SK-N-SH (cell line): Measurements from ENCODE around the gene PCSK6. TPM values are rescaled to one million over a fixed set of nuclear protein-coding genes. Genes with fewer than 3 reads are reported as not detected.

ENCODE experiments used
- CTCF ChIA-PET: fragments of 300-600, 350-600 bp; formaldehyde crosslinking; extraction: SDS; loops from one replicate; lab custom pipeline; 2021; lab: Yijun Ruan, JAX
- POLR2A ChIA-PET: fragments of 350-600 bp; sonication (Branson Sonifier 250); formaldehyde crosslinking; extraction: SDS; loops from one replicate; lab custom pipeline; 2020; ENCODE audit warnings: antibody characterized with exemption, inconsistent platforms; lab: Yijun Ruan, JAX
- DNase-seq: peaks from one replicate; pipeline ENCODE4 v3.0.0; 2012
- H2AFZ ChIP-seq: fragments of 200-600 bp; sonication (generic); 2 replicates; pipeline ENCODE4 v1.8.1; 2016; ENCODE audit warnings: antibody characterized with exemption, mild to moderate bottlenecking, low read depth
- H3F3A ChIP-seq: fragments of 200-600 bp; sonication (generic); replicated peaks from 2 replicates; pipeline ENCODE3; 2016; ENCODE audit warnings: antibody characterized with exemption, mild to moderate bottlenecking; ENCODE audit not compliant: insufficient read depth
- H3K27ac ChIP-seq, 2 experiments: fragments of 200-500 bp in 1 of 2; fragments of 200-600 bp in 1 of 2; sonication (Bioruptor generic) in 1 of 2; sonication (generic), shearing (Covaris generic) in 1 of 2; 2 replicates each; pipeline versions ENCODE4 v1.5.1 to v1.6.1; 2014 to 2016; ENCODE audit warnings: low read depth in 2 of 2, inconsistent platforms in 1 of 2, low read length in 1 of 2, mild to moderate bottlenecking in 1 of 2, mixed read lengths in 1 of 2
- H3K27me3 ChIP-seq: fragments of 200-600 bp; sonication (generic), shearing (Covaris generic); 2 replicates; pipeline ENCODE4 v1.6.1; 2016; ENCODE audit warnings: mixed run types; ENCODE audit not compliant: insufficient read depth
- H3K36me3 ChIP-seq, 2 experiments: fragments of 200-500 bp in 1 of 2; fragments of 200-600 bp in 1 of 2; sonication (Bioruptor generic) in 1 of 2; sonication (generic) in 1 of 2; replicated peaks in 1 of 2; 2 replicates each; pipeline versions ENCODE3 to v1.5.1; 2014 to 2016; ENCODE audit warnings: low read length in 1 of 2, mild to moderate bottlenecking in 1 of 2; ENCODE audit not compliant: insufficient read depth in 2 of 2, control insufficient read depth in 1 of 2
- H3K4me1 ChIP-seq, 2 experiments: fragments of 200-500 bp in 1 of 2; fragments of 200-600 bp in 1 of 2; sonication (Bioruptor generic) in 1 of 2; sonication (generic), shearing (Covaris generic) in 1 of 2; 2 replicates each; pipeline versions ENCODE4 v1.5.1 to v1.6.1; 2014 to 2016; ENCODE audit warnings: low read depth in 1 of 2, low read length in 1 of 2, mixed run types in 1 of 2; ENCODE audit not compliant: insufficient read depth in 2 of 2, control insufficient read depth in 1 of 2
- H3K4me2 ChIP-seq: fragments of 200-600 bp; sonication (generic), shearing (Covaris generic); 2 replicates; pipeline ENCODE4 v1.6.1; 2017; ENCODE audit warnings: mixed run types
- H3K4me3 ChIP-seq, 2 experiments: fragments of 200-500 bp in 1 of 2; fragments of 200-600 bp in 1 of 2; sonication (Bioruptor generic) in 1 of 2; sonication (generic), shearing (Covaris generic) in 1 of 2; 2 replicates each; pipeline versions ENCODE4 v1.5.1 to v1.8.1; 2014 to 2016; ENCODE audit warnings: low read depth in 2 of 2, inconsistent platforms in 1 of 2, low read length in 1 of 2, mild to moderate bottlenecking in 1 of 2, mixed read lengths in 1 of 2, moderate library complexity in 1 of 2
- H3K79me2 ChIP-seq: fragments of 200-600 bp; sonication (generic); 2 replicates; pipeline ENCODE4 v1.8.1; 2017; ENCODE audit warnings: mild to moderate bottlenecking; ENCODE audit not compliant: insufficient read depth
- H3K9ac ChIP-seq: fragments of 200-600 bp; sonication (generic); 2 replicates; pipeline ENCODE4 v1.6.1; 2017; ENCODE audit warnings: mixed run types
- H3K9me2 ChIP-seq: fragments of 200-600 bp; sonication (generic); 2 replicates; pipeline ENCODE4 v1.6.1; 2017; ENCODE audit warnings: mixed run types
- H3K9me3 ChIP-seq: fragments of 200-600 bp; sonication (generic); 2 replicates; pipeline ENCODE4 v1.6.1; 2017; ENCODE audit warnings: mixed run types, mild to moderate bottlenecking, moderate library complexity
- H4K20me1 ChIP-seq: fragments of 200-600 bp; sonication (generic); 2 replicates; pipeline ENCODE4 v1.6.1; 2017; ENCODE audit warnings: mild to moderate bottlenecking, mixed run types; ENCODE audit not compliant: insufficient read depth
- CHD2 ChIP-seq: fragments of 150-350 bp; IDR thresholded peaks from 2 replicates; pipeline ENCODE4 v1.6.1; 2018; ENCODE audit warnings: low read length; ENCODE audit not compliant: partially characterized antibody
- EP300 ChIP-seq, 2 experiments: IDR thresholded peaks; 2 replicates each; pipeline versions ENCODE4 v1.4.0 to v1.6.1; 2012; ENCODE audit warnings: borderline replicate concordance in 1 of 2, low read depth in 1 of 2, low read length in 1 of 2
- EZH2phosphoT487 ChIP-seq: fragments of 200-600 bp; sonication (generic); IDR thresholded peaks from 2 replicates; pipeline ENCODE4 v1.6.1; 2017; ENCODE audit warnings: low read depth, mixed run types, mild to moderate bottlenecking, antibody characterized with exemption, moderate library complexity, borderline replicate concordance
- FOXJ3 ChIP-seq: sonication (generic); formaldehyde crosslinking; IDR thresholded peaks from 2 replicates; pipeline ENCODE4 v1.5.1; 2020; ENCODE audit warnings: mild to moderate bottlenecking, missing genetic modification reagents
- GABPA ChIP-seq: IDR thresholded peaks from 2 replicates; pipeline ENCODE4 v1.4.0; 2012; ENCODE audit warnings: low read depth, mild to moderate bottlenecking
- GATA2 ChIP-seq: sonication (generic); formaldehyde crosslinking; IDR thresholded peaks from 2 replicates; pipeline ENCODE4 v1.5.0; 2020; ENCODE audit warnings: mild to moderate bottlenecking, missing genetic modification reagents
- JUND ChIP-seq: IDR thresholded peaks from 2 replicates; pipeline ENCODE4 v1.4.0; 2012
- NRF1 ChIP-seq: IDR thresholded peaks from 2 replicates; pipeline ENCODE4 v1.6.1; 2012; ENCODE audit warnings: low read depth, mild to moderate bottlenecking, low read length
- POLR2AphosphoS5 ChIP-seq: IDR thresholded peaks from 2 replicates; pipeline ENCODE4 v1.6.1; 2012; ENCODE audit warnings: low read depth, low read length
- RAD21 ChIP-seq: IDR thresholded peaks from 2 replicates; pipeline ENCODE4 v1.6.1; 2012; ENCODE audit warnings: mild to moderate bottlenecking, low read length
- RCOR1 ChIP-seq: fragments of 150-350 bp; IDR thresholded peaks from 2 replicates; pipeline ENCODE4 v1.6.1; 2017; ENCODE audit warnings: antibody characterized with exemption, low read length
- RFX5 ChIP-seq: IDR thresholded peaks from 2 replicates; pipeline ENCODE4 v1.6.1; 2012; ENCODE audit warnings: mild to moderate bottlenecking, improper control_type of control experiment, low read length
- SIN3A ChIP-seq: IDR thresholded peaks from 2 replicates; pipeline ENCODE4 v1.6.1; 2012; ENCODE audit warnings: low read depth, mild to moderate bottlenecking, low read length, moderate library complexity, borderline replicate concordance
- SMC3 ChIP-seq: IDR thresholded peaks from 2 replicates; pipeline ENCODE4 v1.6.1; 2012; ENCODE audit warnings: low read depth, low read length, improper control_type of control experiment
- TCF12 ChIP-seq: IDR thresholded peaks from 2 replicates; pipeline ENCODE4 v1.4.0; 2012
- TEAD4 ChIP-seq: IDR thresholded peaks from 2 replicates; pipeline ENCODE4 v1.4.0; 2012; ENCODE audit warnings: mild to moderate bottlenecking, borderline replicate concordance; ENCODE audit not compliant: insufficient read depth
- USF1 ChIP-seq: IDR thresholded peaks from 2 replicates; pipeline ENCODE4 v1.4.0; 2012; ENCODE audit warnings: low read depth, borderline replicate concordance
- USF2 ChIP-seq: fragments of 150-350 bp; IDR thresholded peaks from 2 replicates; pipeline ENCODE4 v1.6.1; 2017; ENCODE audit warnings: antibody characterized with exemption, low read length, low read depth, borderline replicate concordance
- YY1 ChIP-seq: IDR thresholded peaks from 2 replicates; pipeline ENCODE4 v1.4.0; 2012; ENCODE audit warnings: low read depth, mild to moderate bottlenecking
- ZBTB33 ChIP-seq: IDR thresholded peaks from 2 replicates; pipeline ENCODE4 v1.4.0; 2012; ENCODE audit warnings: low read depth, borderline replicate concordance
- WGBS: methylation state at CpG from one replicate; pipeline ENCODE4 v1.1.6; 2017; ENCODE audit warnings: low lambda C conversion rate; 5-methylcytosine and 5-hydroxymethylcytosine counted together
- polyA plus RNA-seq, 3 experiments: library from polyadenylated mRNA; depleted of rRNA; stranded (reverse); fragments of >200 nt; gene quantifications; 2 replicates each; pipeline ENCODE4 v1.2.3, GENCODE V29; 2012

Gene PCSK6
- polyA plus RNA-seq, 1 of the 3 experiments (the other 2 are of a cell fraction): 0.03 TPM

GRCh38 chr15:101325263-101326025 is 164.1 kb downstream of the PCSK6 start:
- Histone ChIP-seq H3F3A (no peaks in the 10 kb centered on the region), H3K79me2 (no peaks in the 10 kb centered on the region), H3K9me2 (no peaks in the 10 kb centered on the region), H3K9ac (no peak overlapping the region), H3K27ac (no peak overlapping the region), H3K4me2 (no peak overlapping the region), H4K20me1 (no peaks in the 10 kb centered on the region), H3K36me3 (no peaks in the 10 kb centered on the region), H3K27me3 (peaks cover 8% of the 10 kb centered on the region; the same call in 1 of the 2 replicates), H2AFZ (no peak overlapping the region), H3K9me3 (no peaks in the 10 kb centered on the region), H3K4me1 (no peaks in the 10 kb centered on the region), H3K4me3 (no peak overlapping the region)
- TF ChIP-seq ZBTB33: no peak
- no peak for TF ChIP-seq GATA2 (CRISPR knock-in tag)
- TF ChIP-seq RFX5: no peak
- TF ChIP-seq SMC3: no peak
- no peak for TF ChIP-seq CHD2
- TF ChIP-seq EZH2phosphoT487: no peak
- TF ChIP-seq GABPA: no peak
- TF ChIP-seq NRF1: no peak
- TF ChIP-seq FOXJ3 (CRISPR knock-in tag): no peak
- no peak for TF ChIP-seq RAD21
- 71% methylated on average over 14 of the region's 19 CpGs for WGBS
- ChIA-PET CTCF (interaction anchor here (0.8 kb wide), 1 partner anchor 25 kb away, joined by 3 read pairs; no protein-coding TSS in a partner anchor), POLR2A (no interaction called here)
- no peak for DNase-seq

- H3K27me3 ChIP-seq: peaks cover 8% of the 10 kb centered on the region; the same call in 1 of the 2 replicates
- no peak overlapping the region for H3K27ac ChIP-seq
- H3K9me3 ChIP-seq: no peaks in the 10 kb centered on the region
- no peak overlapping the region for H3K9ac ChIP-seq
- H3K36me3 ChIP-seq: no peaks in the 10 kb centered on the region
- H3K79me2 ChIP-seq: no peaks in the 10 kb centered on the region
- CTCF ChIA-PET: interaction anchor here (1.2 kb wide), 1 partner anchor 25 kb away, joined by 4 read pairs; no protein-coding TSS in a partner anchor
- WGBS: 71% methylated on average over 13 of the region's 13 CpGs
- DNase-seq: no peak
- POLR2A ChIA-PET: no interaction called here
- no peak overlapping the region for H2AFZ ChIP-seq
- no peak overlapping the region for H3K4me2 ChIP-seq
- no peaks in the 10 kb centered on the region for H3F3A ChIP-seq
- H3K9me2 ChIP-seq: no peaks in the 10 kb centered on the region
- H3K4me1 ChIP-seq: peaks cover 0 to 2% of the 10 kb centered on the region in 2 experiments; a peak in 1 of 4 replicates
- H3K4me3 ChIP-seq: no peak overlapping the region
- no peaks in the 10 kb centered on the region for H4K20me1 ChIP-seq
- no peak for TF ChIP-seq POLR2AphosphoS5
- TF ChIP-seq USF1: no peak
- no peak for TF ChIP-seq GABPA
- TF ChIP-seq RAD21: no peak
- TF ChIP-seq YY1: no peak
- no peak for TF ChIP-seq ZBTB33
- no peak for TF ChIP-seq USF2
- TF ChIP-seq EP300 (IDR thresholded peaks at IDR 0.05; ENCODE audit: borderline replicate concordance in 1 of 2, low read depth in 1 of 2, low read length in 1 of 2): no peak
- no peak for TF ChIP-seq CHD2
- no peak for TF ChIP-seq RCOR1
- no peak for TF ChIP-seq TEAD4
- no peak for TF ChIP-seq JUND
- TF ChIP-seq TCF12: no peak
- TF ChIP-seq SIN3A: no peak
These were observed 164.9 kb downstream of the PCSK6 start for GRCh38 chr15:101324524-101325177.
